ENCODE data around the gene CLBA1.

The CLBA1 gene

GRCh38 chr14:104954746-104955395 is 30.7 kb upstream of the CLBA1 start:
- H3K36me3 ChIP-seq (ENCODE audit: control insufficient read depth, insufficient read depth, low read length) = no peaks in the 10 kb centered on the region
- no CpG with 5 or more reads among the region's 13 CpGs for WGBS (ENCODE audit: extremely low coverage, insufficient coverage, low lambda C conversion rate)

GRCh38 chr14:104955396-104955770 is 30.2 kb upstream of the CLBA1 start:
- no peak overlapping the region for H3K56ac ChIP-seq (ENCODE audit: low read length)
- H3K4me2 ChIP-seq (ENCODE audit: low read length) = no peak overlapping the region
- no peak overlapping the region for H2BK5ac ChIP-seq (ENCODE audit: low read length)
- H4K8ac ChIP-seq (ENCODE audit: low read depth, low read length) = no peak overlapping the region
- H3K4me3 ChIP-seq (ENCODE audit: low read length) = no peak overlapping the region
- no peaks in the 10 kb centered on the region for H3K36me3 ChIP-seq (ENCODE audit: control insufficient read depth, insufficient read depth, low read length)
- no peak overlapping the region for H2BK15ac ChIP-seq (replicated peaks; ENCODE audit: low read depth)
- no peak for DNase-seq
- H3K79me2 ChIP-seq (ENCODE audit: control insufficient read depth, insufficient read depth, low read length) = no peaks in the 10 kb centered on the region
- no CpG with 5 or more reads among the region's 3 CpGs for WGBS (ENCODE audit: extremely low coverage, insufficient coverage, low lambda C conversion rate)
- H3K9ac ChIP-seq (ENCODE audit: low read length) = no peak overlapping the region
- H3K27me3 ChIP-seq (ENCODE audit: insufficient read depth, low read length, poor library complexity) = no peaks in the 10 kb centered on the region
- no peak overlapping the region for H2BK120ac ChIP-seq (ENCODE audit: low read depth, low read length)
- no peak overlapping the region for H3K18ac ChIP-seq (ENCODE audit: low read length)
- no peak overlapping the region for H3K27ac ChIP-seq (ENCODE audit: low read depth, low read length)
- H3K4me1 ChIP-seq (ENCODE audit: control insufficient read depth, low read depth, low read length) = no peaks in the 10 kb centered on the region
- no peak overlapping the region for H4K5ac ChIP-seq (ENCODE audit: low read length)
- no peak overlapping the region for H3K4ac ChIP-seq (ENCODE audit: low read depth, low read length)
- H3K79me1 ChIP-seq (ENCODE audit: low read length) = no peaks in the 10 kb centered on the region
- no peak overlapping the region for H2AK5ac ChIP-seq (ENCODE audit: low read length)
- H3K23ac ChIP-seq (ENCODE audit: low read length) = no peak overlapping the region

More at GRCh38 chr14:104954746-104955395, 30.7 kb upstream of the CLBA1 start:
- Histone ChIP-seq H3K56ac (ENCODE audit: low read length) (no peak overlapping the region), H3K79me1 (ENCODE audit: low read length) (no peaks in the 10 kb centered on the region), H2BK120ac (ENCODE audit: low read depth, low read length) (no peak overlapping the region), H2BK15ac (replicated peaks; ENCODE audit: low read depth) (no peak overlapping the region), H3K27ac (ENCODE audit: low read depth, low read length) (no peak overlapping the region), H4K5ac (ENCODE audit: low read length) (no peak overlapping the region), H2AK5ac (ENCODE audit: low read length) (no peak overlapping the region), H3K9ac (ENCODE audit: low read length) (no peak overlapping the region), H3K4me2 (ENCODE audit: low read length) (no peak overlapping the region), H3K4me1 (ENCODE audit: control insufficient read depth, low read depth, low read length) (no peaks in the 10 kb centered on the region), H3K79me2 (ENCODE audit: control insufficient read depth, insufficient read depth, low read length) (no peaks in the 10 kb centered on the region), H3K23ac (ENCODE audit: low read length) (no peak overlapping the region), H3K4me3 (ENCODE audit: low read length) (no peak overlapping the region), H4K8ac (ENCODE audit: low read depth, low read length) (no peak overlapping the region), H2BK5ac (ENCODE audit: low read length) (no peak overlapping the region), H3K27me3 (ENCODE audit: insufficient read depth, low read length, poor library complexity) (no peaks in the 10 kb centered on the region), H3K4ac (ENCODE audit: low read depth, low read length) (no peak overlapping the region), H3K18ac (ENCODE audit: low read length) (no peak overlapping the region)
- DNase-seq = no peak

GRCh38 chr14:104956290-104956890 is 29.2 kb upstream of the CLBA1 start:
- H3K36me3 ChIP-seq (ENCODE audit: control insufficient read depth, insufficient read depth, low read length) = no peaks in the 10 kb centered on the region
- H2BK120ac ChIP-seq (ENCODE audit: low read depth, low read length) = no peak overlapping the region
- no peak overlapping the region for H3K23ac ChIP-seq (ENCODE audit: low read length)
- H3K56ac ChIP-seq (ENCODE audit: low read length) = no peak overlapping the region
- no peak overlapping the region for H2BK5ac ChIP-seq (ENCODE audit: low read length)
- H2AK5ac ChIP-seq (ENCODE audit: low read length) = no peak overlapping the region
- no peak overlapping the region for H3K4ac ChIP-seq (ENCODE audit: low read depth, low read length)
- H3K9ac ChIP-seq (ENCODE audit: low read length) = no peak overlapping the region
- H3K4me1 ChIP-seq (ENCODE audit: control insufficient read depth, low read depth, low read length) = no peaks in the 10 kb centered on the region
- no peaks in the 10 kb centered on the region for H3K79me2 ChIP-seq (ENCODE audit: control insufficient read depth, insufficient read depth, low read length)
- no peaks in the 10 kb centered on the region for H3K27me3 ChIP-seq (ENCODE audit: insufficient read depth, low read length, poor library complexity)
- no peak overlapping the region for H3K18ac ChIP-seq (ENCODE audit: low read length)
- no peak overlapping the region for H3K4me2 ChIP-seq (ENCODE audit: low read length)
- H4K5ac ChIP-seq (ENCODE audit: low read length) = no peak overlapping the region
- DNase-seq = no peak
- WGBS (ENCODE audit: extremely low coverage, insufficient coverage, low lambda C conversion rate) = no CpG with 5 or more reads among the region's 14 CpGs
- no peak overlapping the region for H3K27ac ChIP-seq (ENCODE audit: low read depth, low read length)
- H3K79me1 ChIP-seq (ENCODE audit: low read length) = no peaks in the 10 kb centered on the region
- no peak overlapping the region for H3K4me3 ChIP-seq (ENCODE audit: low read length)
- H4K8ac ChIP-seq (ENCODE audit: low read depth, low read length) = no peak overlapping the region
- no peak overlapping the region for H2BK15ac ChIP-seq (replicated peaks; ENCODE audit: low read depth)

GRCh38 chr14:104957146-104958113 is 28.2 kb upstream of the CLBA1 start:
- no peak overlapping the region for H4K8ac ChIP-seq (ENCODE audit: low read depth, low read length)
- no peak overlapping the region for H3K23ac ChIP-seq (ENCODE audit: low read length)
- H3K4me2 ChIP-seq (ENCODE audit: low read length) = no peak overlapping the region
- no peak overlapping the region for H2BK15ac ChIP-seq (replicated peaks; ENCODE audit: low read depth)
- H4K5ac ChIP-seq (ENCODE audit: low read length) = no peak overlapping the region
- no peaks in the 10 kb centered on the region for H3K27me3 ChIP-seq (ENCODE audit: insufficient read depth, low read length, poor library complexity)
- no peak overlapping the region for H2BK120ac ChIP-seq (ENCODE audit: low read depth, low read length)
- H2AK5ac ChIP-seq (ENCODE audit: low read length) = no peak overlapping the region
- H3K79me2 ChIP-seq (ENCODE audit: control insufficient read depth, insufficient read depth, low read length) = no peaks in the 10 kb centered on the region
- no peaks in the 10 kb centered on the region for H3K79me1 ChIP-seq (ENCODE audit: low read length)
- no peak overlapping the region for H3K9ac ChIP-seq (ENCODE audit: low read length)
- H3K4me3 ChIP-seq (ENCODE audit: low read length) = no peak overlapping the region
- H3K27ac ChIP-seq (ENCODE audit: low read depth, low read length) = no peak overlapping the region
- no peaks in the 10 kb centered on the region for H3K4me1 ChIP-seq (ENCODE audit: control insufficient read depth, low read depth, low read length)
- no peak for DNase-seq
- H3K18ac ChIP-seq (ENCODE audit: low read length) = no peak overlapping the region
- no peak overlapping the region for H3K56ac ChIP-seq (ENCODE audit: low read length)
- no peaks in the 10 kb centered on the region for H3K36me3 ChIP-seq (ENCODE audit: control insufficient read depth, insufficient read depth, low read length)
- H2BK5ac ChIP-seq (ENCODE audit: low read length) = no peak overlapping the region
- WGBS (ENCODE audit: extremely low coverage, insufficient coverage, low lambda C conversion rate) = no CpG with 5 or more reads among the region's 25 CpGs
- no peak overlapping the region for H3K4ac ChIP-seq (ENCODE audit: low read depth, low read length)

- WGBS (ENCODE audit: extremely low coverage, insufficient coverage, low lambda C conversion rate) = 100% methylated on average over 1 of the region's 7 CpGs
- no peak overlapping the region for H2BK5ac ChIP-seq (ENCODE audit: low read length)
Observed at GRCh38 chr14:104964546-104964945, 21.0 kb upstream of the CLBA1 start.

More at GRCh38 chr14:104964546-104964945, 21.0 kb upstream of the CLBA1 start:
- no peak for DNase-seq
- Histone ChIP-seq H3K4ac (ENCODE audit: low read depth, low read length) (no peak overlapping the region), H3K23ac (ENCODE audit: low read length) (no peak overlapping the region), H3K79me1 (ENCODE audit: low read length) (no peaks in the 10 kb centered on the region), H3K79me2 (ENCODE audit: control insufficient read depth, insufficient read depth, low read length) (no peaks in the 10 kb centered on the region), H3K9ac (ENCODE audit: low read length) (no peak overlapping the region), H2BK120ac (ENCODE audit: low read depth, low read length) (no peak overlapping the region), H3K4me1 (ENCODE audit: control insufficient read depth, low read depth, low read length) (no peaks in the 10 kb centered on the region), H2BK15ac (replicated peaks; ENCODE audit: low read depth) (no peak overlapping the region), H2AK5ac (ENCODE audit: low read length) (no peak overlapping the region), H3K4me3 (ENCODE audit: low read length) (no peak overlapping the region), H3K4me2 (ENCODE audit: low read length) (no peak overlapping the region), H3K18ac (ENCODE audit: low read length) (no peak overlapping the region), H4K5ac (ENCODE audit: low read length) (no peak overlapping the region), H3K36me3 (ENCODE audit: control insufficient read depth, insufficient read depth, low read length) (no peaks in the 10 kb centered on the region), H3K27ac (ENCODE audit: low read depth, low read length) (no peak overlapping the region), H3K56ac (ENCODE audit: low read length) (no peak overlapping the region), H4K8ac (ENCODE audit: low read depth, low read length) (no peak overlapping the region), H3K27me3 (ENCODE audit: insufficient read depth, low read length, poor library complexity) (no peaks in the 10 kb centered on the region)
